Motor neuron (in vitro differentiated cells): ENCODE measurements around the gene NR5A1. TPM values are rescaled to one million over a fixed set of nuclear protein-coding genes. Genes with fewer than 3 reads are reported as not detected.

Source experiments
- ATAC-seq, 8 experiments: fragments of 200-7000 bp; cut with Tn5 transposase; replicated peaks in 6 of 8; 2 replicates each; pipeline ENCODE4 v1.8.0; 2021; ENCODE audit warnings: mild to moderate bottlenecking in 8 of 8, moderate library complexity in 8 of 8
- H3K27ac ChIP-seq, 2 donors: fragments of 250-450 bp; sonication (Bioruptor Pico); 2 replicates each; pipeline ENCODE4 v1.9.0; 2021; ENCODE audit warnings: antibody characterized with exemption in 2 of 2, mild to moderate bottlenecking in 2 of 2, moderate library complexity in 1 of 2
- H3K4me1 ChIP-seq, 2 donors: fragments of 250-450 bp; sonication (Bioruptor Pico); replicated peaks in 1 of 2; 2 replicates each; pipeline ENCODE4 v1.6.1; 2021; ENCODE audit warnings: antibody characterized with exemption in 2 of 2, mild to moderate bottlenecking in 2 of 2, moderate library complexity in 1 of 2
- H3K4me3 ChIP-seq, 5 donors: fragments of 250-450 bp; sonication (Bioruptor Pico); 2 replicates each; pipeline ENCODE4 v1.9.0; 2021; ENCODE audit warnings: antibody characterized with exemption in 5 of 5, mild to moderate bottlenecking in 5 of 5, moderate library complexity in 4 of 5
- whole genome bisulfite sequencing, 10 experiments: fragments of 450-650 bp; shearing (Covaris generic); methylation state at CpG; one replicate each; pipeline ENCODE4 v1.0.0; 2022; 5-methylcytosine and 5-hydroxymethylcytosine counted together
- in situ Hi-C, 9 experiments: fragments of 400-800 bp; cut with MboI; loops; one replicate each; pipeline ENCODE4 v1.15.0; 2021; ENCODE audit warnings: low sequenced_read_pairs in 9 of 9, low pct_unique_long_range_greater_than_20kb in 2 of 9; ENCODE audit not compliant: unreplicated experiment in 9 of 9
- total RNA-seq, 8 experiments: library from RNA; unstranded; fragments of 300-600 nt; gene quantifications; 2 replicates each; pipeline versions ENCODE4 v1.2.3 to v1.2.4, GENCODE V29; 2022

The NR5A1 gene
- total RNA-seq, 8 experiments from 2014 or later = 0.05 to 0.62 (median 0.27) TPM; not detected in 2

GRCh38 chr9:124472770-124473169 lies 34.4 kb downstream of the NR5A1 start:
- H3K4me3 ChIP-seq = no peak overlapping the region
- peaks cover 11 to 23% of the 10 kb centered on the region in 2 donors for H3K4me1 ChIP-seq
- ATAC-seq = no peak
- 0 to 100% (median 85%) methylated on average over 1 to 6 of the region's 7 CpGs; no CpG with 5 or more reads in 2 of the 10 experiments for WGBS, 10 experiments
- H3K27ac ChIP-seq = no peak overlapping the region
- in situ Hi-C loops = no loop called here

- no peak overlapping the region for H3K4me3 ChIP-seq
- in situ Hi-C loops = no loop called here
- no peak for ATAC-seq
- peaks cover 3 to 14% of the 10 kb centered on the region in 2 donors for H3K4me1 ChIP-seq
- H3K27ac ChIP-seq = no peak overlapping the region
- 20 to 100% (median 57%) methylated on average over 1 to 3 of the region's 9 CpGs; no CpG with 5 or more reads in 4 of the 10 experiments for WGBS, 10 experiments
Measured at GRCh38 chr9:124471761-124472160, 35.4 kb downstream of the NR5A1 start.

GRCh38 chr9:124470726-124471125 lies 36.5 kb downstream of the NR5A1 start:
- no peak overlapping the region for H3K27ac ChIP-seq
- WGBS, 10 experiments = 20 to 100% (median 87%) methylated on average over 1 to 4 of the region's 7 CpGs; no CpG with 5 or more reads in 6 of the 10 experiments
- H3K4me3 ChIP-seq = no peak overlapping the region
- in situ Hi-C loops = no loop called here
- peaks cover 0 to 8% of the 10 kb centered on the region in 2 donors for H3K4me1 ChIP-seq
- ATAC-seq = no peak

GRCh38 chr9:124470306-124470705 lies 36.9 kb downstream of the NR5A1 start:
- 42% methylated on average over 2 of the region's 13 CpGs; no CpG with 5 or more reads in 9 of the 10 experiments for WGBS, 10 experiments
- in situ Hi-C loops = no loop called here
- ATAC-seq = no peak

GRCh38 chr9:124469011-124469832 lies 38.0 kb downstream of the NR5A1 start:
- Histone ChIP-seq H3K4me1 (no peaks in the 10 kb centered on the region), H3K4me3 (no peak overlapping the region), H3K27ac (no peak overlapping the region)
- WGBS, 10 experiments = 60 to 100% (median 100%) methylated on average over 1 to 4 of the region's 28 CpGs; no CpG with 5 or more reads in 6 of the 10 experiments
- ATAC-seq = no peak
- in situ Hi-C loops = no loop called here

More at GRCh38 chr9:124470306-124470705, 36.9 kb downstream of the NR5A1 start:
- H3K4me1 ChIP-seq = peaks cover 0 to 4% of the 10 kb centered on the region in 2 donors
- no peak overlapping the region for H3K27ac ChIP-seq
- no peak overlapping the region for H3K4me3 ChIP-seq

GRCh38 chr9:124468061-124468740 lies 39.0 kb downstream of the NR5A1 start:
- H3K4me1 ChIP-seq = no peaks in the 10 kb centered on the region
- WGBS, 10 experiments = 90 to 100% (median 93%) methylated on average over 1 to 4 of the region's 19 CpGs; no CpG with 5 or more reads in 6 of the 10 experiments
- no peak for ATAC-seq
- no peak overlapping the region for H3K4me3 ChIP-seq
- no peak overlapping the region for H3K27ac ChIP-seq
- in situ Hi-C loops = no loop called here

- Histone ChIP-seq H3K4me3 (no peak overlapping the region), H3K27ac (no peak overlapping the region), H3K4me1 (no peaks in the 10 kb centered on the region)
- 39 to 85% (median 80%) methylated on average over 2 to 5 of the region's 17 CpGs; no CpG with 5 or more reads in 7 of the 10 experiments for WGBS, 10 experiments
- ATAC-seq = no peak
- in situ Hi-C loops = no loop called here
Measured at GRCh38 chr9:124467410-124468060, 39.7 kb downstream of the NR5A1 start.

GRCh38 chr9:124465736-124466135 lies 41.5 kb downstream of the NR5A1 start:
- ATAC-seq = no peak
- 8 to 100% (median 80%) methylated on average over 1 to 2 of the region's 3 CpGs; no CpG with 5 or more reads in 5 of the 10 experiments for WGBS, 10 experiments
- in situ Hi-C loops = no loop called here
- H3K4me3 ChIP-seq = no peak overlapping the region
- H3K27ac ChIP-seq = no peak overlapping the region
- H3K4me1 ChIP-seq = no peaks in the 10 kb centered on the region

- H3K27ac ChIP-seq = no peak overlapping the region
- H3K4me3 ChIP-seq = no peak overlapping the region
- H3K4me1 ChIP-seq = no peaks in the 10 kb centered on the region
- in situ Hi-C loops = no loop called here
- ATAC-seq = no peak
- WGBS, 10 experiments = 8 to 100% (median 80%) methylated on average over 1 of the region's 1 CpG; no CpG with 5 or more reads in 1 of the 10 experiments
Measured at GRCh38 chr9:124462739-124463138, 44.5 kb downstream of the NR5A1 start.

- Histone ChIP-seq H3K27ac (no peak overlapping the region), H3K4me1 (no peaks in the 10 kb centered on the region), H3K4me3 (no peak overlapping the region)
- no peak for ATAC-seq
- in situ Hi-C loops = no loop called here
- 33 to 100% (median 89%) methylated on average over 1 to 5 of the region's 9 CpGs; no CpG with 5 or more reads in 5 of the 10 experiments for WGBS, 10 experiments
Measured at GRCh38 chr9:124458441-124458840, 48.8 kb downstream of the NR5A1 start.

- H3K4me3 ChIP-seq = no peak overlapping the region
- in situ Hi-C loops = no loop called here
- WGBS, 10 experiments = 87 to 100% (median 90%) methylated on average over 1 to 3 of the region's 8 CpGs; no CpG with 5 or more reads in 7 of the 10 experiments
- ATAC-seq = no peak
- H3K27ac ChIP-seq = no peak overlapping the region
- H3K4me1 ChIP-seq = peaks cover 0 to 2% of the 10 kb centered on the region in 2 donors
Measured at GRCh38 chr9:124457887-124458431, 49.2 kb downstream of the NR5A1 start.

GRCh38 chr9:124457079-124457886 lies 49.9 kb downstream of the NR5A1 start:
- in situ Hi-C loops = no loop called here
- no peak for ATAC-seq

More at GRCh38 chr9:124457079-124457886, 49.9 kb downstream of the NR5A1 start:
- Histone ChIP-seq H3K27ac (no peak overlapping the region), H3K4me1 (peaks cover 0 to 2% of the 10 kb centered on the region in 2 donors), H3K4me3 (no peak overlapping the region)
- 29 to 100% (median 73%) methylated on average over 1 to 5 of the region's 18 CpGs; no CpG with 5 or more reads in 4 of the 10 experiments for WGBS, 10 experiments
